A549 (cell line): ENCODE data around the gene ATP6V1F. TPM values are rescaled to one million over a fixed set of nuclear protein-coding genes. Genes with fewer than 3 reads are reported as not detected.

Experiments used
- ATAC-seq, 2 experiments: fragments of 200-7000 bp in 1 of 2; fragments of >200 bp in 1 of 2; cut with Nextera tagmentation in 1 of 2; cut with Tn5 transposase in 1 of 2; 3 replicates each; pipeline versions ENCODE4 v1.8.0 to v1.9.1; 2018 to 2020; ENCODE audit warnings: mild to moderate bottlenecking in 1 of 2, moderate library complexity in 1 of 2
- CTCF ChIA-PET: fragments of 300-600 bp; sonication (Branson Sonifier 250); formaldehyde crosslinking; extraction: SDS; loops from one replicate; lab custom pipeline; 2021; ENCODE audit warnings: antibody characterized with exemption, inconsistent platforms; lab: Yijun Ruan, JAX
- POLR2A ChIA-PET: fragments of 350-600 bp; formaldehyde crosslinking; extraction: SDS; loops from one replicate; lab custom pipeline; 2021; ENCODE audit warnings: antibody characterized with exemption, inconsistent platforms; lab: Yijun Ruan, JAX
- DNase-seq, 2 experiments: peaks; one replicate each; pipeline versions ENCODE4 v3.0.0 to v3.0.0-alpha.2; 2011 to 2016; ENCODE audit warnings: low read depth in 1 of 2, low spot score in 1 of 2
- FAIRE-seq: peaks from 2 replicates; lab custom pipeline; 2011; peaks lifted over from hg19 to GRCh38; lab: Jason Lieb, UNC
- H3K27ac ChIP-seq, 2 experiments: fragments of >200 bp; sonication (Bioruptor Twin); formaldehyde crosslinking; 3 replicates each; pipeline ENCODE4 v1.5.1; 2016 to 2017
- H3K4me1 ChIP-seq: fragments of >200 bp; sonication (Bioruptor Twin); formaldehyde crosslinking; 3 replicates; pipeline ENCODE4 v1.6.1; 2016
- H3K4me2 ChIP-seq: fragments of >200 bp; sonication (Bioruptor Twin); formaldehyde crosslinking; 3 replicates; pipeline ENCODE4 v1.6.1; 2016
- H3K4me3 ChIP-seq: fragments of >200 bp; sonication (Bioruptor Twin); formaldehyde crosslinking; 3 replicates; pipeline ENCODE4 v1.5.1; 2016
- H3K9me3 ChIP-seq: fragments of >200 bp; sonication (Bioruptor Twin); formaldehyde crosslinking; 3 replicates; pipeline ENCODE4 v1.6.1; 2016
- BHLHE40 ChIP-seq: IDR thresholded peaks from 2 replicates; pipeline ENCODE4 v1.6.1; 2012; ENCODE audit warnings: low read depth, low read length, inconsistent platforms
- CBX8 ChIP-seq: fragments of 200-600 bp; sonication (generic); IDR thresholded peaks from 2 replicates; pipeline ENCODE4 v1.6.1; 2016
- CHD2 ChIP-seq: fragments of 150-350 bp; IDR thresholded peaks from 2 replicates; pipeline ENCODE4 v1.6.1; 2014; ENCODE audit warnings: low read length; ENCODE audit not compliant: partially characterized antibody
- EHF ChIP-seq: fragments of 250-450 bp; sonication (Bioruptor Pico); IDR thresholded peaks from 2 replicates; pipeline ENCODE4 v1.5.0; 2020; ENCODE audit warnings: mild to moderate bottlenecking
- EHMT2 ChIP-seq: fragments of 200-600 bp; sonication (generic); IDR thresholded peaks from 2 replicates; pipeline ENCODE4 v1.6.1; 2016; ENCODE audit warnings: antibody characterized with exemption, low read depth, mild to moderate bottlenecking, moderate library complexity
- EP300 ChIP-seq, 2 experiments: fragments of >200 bp; sonication (Bioruptor Twin); formaldehyde crosslinking; IDR thresholded peaks; 2 replicates in 1 of 2; 3 replicates in 1 of 2; pipeline ENCODE4 v1.6.1; 2016 to 2017
- FOSB ChIP-seq: fragments of 250-450 bp; sonication (Bioruptor Pico); IDR thresholded peaks from 2 replicates; pipeline ENCODE4 v1.5.0; 2020; ENCODE audit warnings: mild to moderate bottlenecking, moderate library complexity
- GATA3 ChIP-seq: IDR thresholded peaks from 2 replicates; pipeline ENCODE4 v1.6.1; 2012; ENCODE audit warnings: borderline replicate concordance
- HES2 ChIP-seq: fragments of >200 bp; sonication (Bioruptor Twin); formaldehyde crosslinking; IDR thresholded peaks from 2 replicates; pipeline ENCODE4 v1.6.1; 2016
- HEYL ChIP-seq: fragments of 250-450 bp; sonication (Bioruptor Pico); IDR thresholded peaks from 2 replicates; pipeline ENCODE4 v1.8.0; 2021; ENCODE audit warnings: mild to moderate bottlenecking, moderate library complexity
- HOXA7 ChIP-seq: fragments of 250-450 bp; sonication (Bioruptor Pico); IDR thresholded peaks from 2 replicates; pipeline ENCODE4 v1.5.0; 2020; ENCODE audit warnings: mild to moderate bottlenecking, moderate library complexity
- HOXB13 ChIP-seq: fragments of 250-450 bp; sonication (Bioruptor Pico); IDR thresholded peaks from 2 replicates; pipeline ENCODE4 v1.5.0; 2020; ENCODE audit warnings: low read depth, mild to moderate bottlenecking, moderate library complexity
- KDM5A ChIP-seq: fragments of 200-600 bp; sonication (generic); IDR thresholded peaks from 2 replicates; pipeline ENCODE4 v1.6.1; 2016; ENCODE audit warnings: antibody characterized with exemption, mild to moderate bottlenecking
- MAZ ChIP-seq: fragments of 150-350 bp; IDR thresholded peaks from 2 replicates; pipeline ENCODE4 v1.6.1; 2014; ENCODE audit warnings: antibody characterized with exemption, low read depth, low read length, borderline replicate concordance
- MYC ChIP-seq: IDR thresholded peaks from 2 replicates; pipeline ENCODE4 v1.6.1; 2012; ENCODE audit warnings: mild to moderate bottlenecking, inconsistent platforms, low read length, improper control_type of control experiment, borderline replicate concordance
- NFE2L2 ChIP-seq: fragments of 150-350 bp; conservative IDR thresholded peaks from 2 replicates; pipeline ENCODE4 v1.6.1; 2014; ENCODE audit warnings: low read length
- NPAS2 ChIP-seq: fragments of 250-450 bp; sonication (Bioruptor Pico); IDR thresholded peaks from 2 replicates; pipeline ENCODE4 v1.8.0; 2022; ENCODE audit warnings: mild to moderate bottlenecking, moderate library complexity, borderline replicate concordance
- NR3C1 ChIP-seq: fragments of >200 bp; sonication (Bioruptor Twin); formaldehyde crosslinking; IDR thresholded peaks from 3 replicates; pipeline ENCODE4 v1.6.1; 2017
- POLR2AphosphoS2 ChIP-seq: conservative IDR thresholded peaks from 2 replicates; pipeline ENCODE4 v1.6.1; 2012; ENCODE audit warnings: low read length, improper control_type of control experiment, inconsistent platforms
- RARB ChIP-seq: fragments of 250-450 bp; sonication (Bioruptor Pico); IDR thresholded peaks from 2 replicates; pipeline ENCODE4 v1.8.0; 2021; ENCODE audit warnings: mild to moderate bottlenecking, moderate library complexity
- RCOR1 ChIP-seq: fragments of 150-350 bp; IDR thresholded peaks from 2 replicates; pipeline ENCODE4 v1.6.1; 2014; ENCODE audit warnings: antibody characterized with exemption, low read length, low read depth
- REST ChIP-seq: fragments of 200-600 bp; sonication (generic); IDR thresholded peaks from 2 replicates; pipeline ENCODE4 v1.6.1; 2016; ENCODE audit warnings: antibody characterized with exemption, mild to moderate bottlenecking, moderate library complexity
- SREBF2 ChIP-seq: fragments of 450-650 bp; IDR thresholded peaks from 2 replicates; pipeline ENCODE4 v1.6.1; 2014; ENCODE audit warnings: mild to moderate bottlenecking, moderate library complexity
- ZC3H11A ChIP-seq: fragments of 450-650 bp; IDR thresholded peaks from 2 replicates; pipeline ENCODE4 v1.6.1; 2014; ENCODE audit warnings: antibody characterized with exemption, mild to moderate bottlenecking
- ZFP36 ChIP-seq: fragments of 450-650 bp; IDR thresholded peaks from 2 replicates; pipeline ENCODE4 v1.6.1; 2014; ENCODE audit warnings: borderline replicate concordance; ENCODE audit not compliant: partially characterized antibody
- ZNF302 ChIP-seq: fragments of 250-450 bp; sonication (Bioruptor Pico); IDR thresholded peaks from 2 replicates; pipeline ENCODE4 v1.9.0; 2021; ENCODE audit warnings: inconsistent platforms, mild to moderate bottlenecking, moderate library complexity
- WGBS: methylation state at CpG from one replicate; pipeline ENCODE4 v1.1.6; 2017; ENCODE audit errors: missing lambda C conversion rate; 5-methylcytosine and 5-hydroxymethylcytosine counted together
- polyA plus RNA-seq, 4 experiments: library from polyadenylated mRNA; depleted of rRNA in 3 of 4; stranded (reverse); fragments of >200 nt; fragmentation: RNase III in 1 of 4; extraction: RNeasy Plus Mini Kit Qiagen cat#74134 plus additional on column Dnase treatment in 1 of 4; gene quantifications; 2 replicates in 3 of 4; 3 replicates in 1 of 4; pipeline ENCODE4 v1.2.3, GENCODE V29; 2011 to 2017
- TF ChIP-seq, protein P1 (sequence below): fragments of >200 bp; sonication (Bioruptor Twin); formaldehyde crosslinking; IDR thresholded peaks from 3 replicates; pipeline ENCODE4 v1.6.1; 2016
- TF ChIP-seq, protein P2 (sequence below): fragments of 150-350 bp; IDR thresholded peaks from 2 replicates; pipeline ENCODE4 v1.6.1; 2014; ENCODE audit warnings: low read depth, mild to moderate bottlenecking, low read length
- TF ChIP-seq, protein P3 (sequence below): IDR thresholded peaks from 2 replicates; pipeline ENCODE4 v1.6.1; 2012; ENCODE audit warnings: low read depth, borderline replicate concordance

ATP6V1F gene
- polyA plus RNA-seq, 2 of the 4 experiments (the other 2 are of a cell fraction), result 155 to 229 TPM

DNA sequence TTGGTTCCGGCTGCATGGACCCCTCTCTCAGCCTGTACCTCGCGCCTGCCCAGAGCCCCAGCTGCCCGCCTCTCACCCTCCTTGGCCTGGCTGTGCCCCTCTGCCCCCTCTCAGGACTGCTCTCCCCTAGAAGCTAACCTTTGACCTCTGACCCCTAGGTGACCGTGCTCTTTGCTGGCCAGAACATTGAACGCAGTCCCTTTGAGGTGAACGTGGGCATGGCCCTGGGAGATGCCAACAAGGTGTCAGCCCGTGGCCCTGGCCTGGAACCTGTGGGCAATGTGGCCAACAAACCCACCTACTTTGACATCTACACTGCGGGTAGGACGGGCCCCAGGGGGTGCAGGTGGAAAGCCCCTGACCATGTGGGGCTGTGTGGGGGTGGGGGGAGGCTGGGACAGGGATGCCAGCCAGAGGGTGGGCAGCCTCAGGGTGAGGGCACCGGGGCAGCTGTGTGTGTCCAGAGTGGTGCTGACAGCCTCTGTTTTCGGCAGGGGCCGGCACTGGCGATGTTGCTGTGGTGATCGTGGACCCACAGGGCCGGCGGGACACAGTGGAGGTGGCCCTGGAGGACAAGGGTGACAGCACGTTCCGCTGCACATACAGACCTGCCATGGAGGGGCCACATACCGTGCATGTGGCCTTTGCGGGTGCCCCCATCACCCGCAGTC is 24.4 kb upstream of the ATP6V1F start:
- ATAC-seq, result no peak
- ChIA-PET POLR2A (no interaction called here), CTCF (interaction anchor here (1.5 kb wide), 1 partner anchor 45 kb away, joined by 6 read pairs; no protein-coding TSS in a partner anchor)
- FAIRE-seq, result no peak
- no peak overlapping the region for H3K27ac ChIP-seq
- peaks cover 7% of the 10 kb centered on the region for H3K4me1 ChIP-seq
- H3K4me3 ChIP-seq, result no peak overlapping the region
- TF ChIP-seq KDM5A (no peak), NPAS2 (no peak), NFE2L2 (no peak), ZC3H11A (no peak), EP300 (IDR thresholded peaks at IDR 0.05) (no peak), EHF (CRISPR knock-in tag) (no peak), GATA3 (no peak), HOXA7 (CRISPR knock-in tag) (no peak), CBX8 (no peak), NR3C1 (no peak), RARB (CRISPR knock-in tag) (no peak), BHLHE40 (no peak), POLR2AphosphoS2 (no peak), RCOR1 (no peak), ZFP36 (no peak)
- TF ChIP-seq, protein P1, sequence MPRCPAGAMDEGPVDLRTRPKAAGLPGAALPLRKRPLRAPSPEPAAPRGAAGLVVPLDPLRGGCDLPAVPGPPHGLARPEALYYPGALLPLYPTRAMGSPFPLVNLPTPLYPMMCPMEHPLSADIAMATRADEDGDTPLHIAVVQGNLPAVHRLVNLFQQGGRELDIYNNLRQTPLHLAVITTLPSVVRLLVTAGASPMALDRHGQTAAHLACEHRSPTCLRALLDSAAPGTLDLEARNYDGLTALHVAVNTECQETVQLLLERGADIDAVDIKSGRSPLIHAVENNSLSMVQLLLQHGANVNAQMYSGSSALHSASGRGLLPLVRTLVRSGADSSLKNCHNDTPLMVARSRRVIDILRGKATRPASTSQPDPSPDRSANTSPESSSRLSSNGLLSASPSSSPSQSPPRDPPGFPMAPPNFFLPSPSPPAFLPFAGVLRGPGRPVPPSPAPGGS, result no peak
- TF ChIP-seq, protein P2, sequence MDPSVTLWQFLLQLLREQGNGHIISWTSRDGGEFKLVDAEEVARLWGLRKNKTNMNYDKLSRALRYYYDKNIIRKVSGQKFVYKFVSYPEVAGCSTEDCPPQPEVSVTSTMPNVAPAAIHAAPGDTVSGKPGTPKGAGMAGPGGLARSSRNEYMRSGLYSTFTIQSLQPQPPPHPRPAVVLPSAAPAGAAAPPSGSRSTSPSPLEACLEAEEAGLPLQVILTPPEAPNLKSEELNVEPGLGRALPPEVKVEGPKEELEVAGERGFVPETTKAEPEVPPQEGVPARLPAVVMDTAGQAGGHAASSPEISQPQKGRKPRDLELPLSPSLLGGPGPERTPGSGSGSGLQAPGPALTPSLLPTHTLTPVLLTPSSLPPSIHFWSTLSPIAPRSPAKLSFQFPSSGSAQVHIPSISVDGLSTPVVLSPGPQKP, result no peak
- TF ChIP-seq, protein P3, sequence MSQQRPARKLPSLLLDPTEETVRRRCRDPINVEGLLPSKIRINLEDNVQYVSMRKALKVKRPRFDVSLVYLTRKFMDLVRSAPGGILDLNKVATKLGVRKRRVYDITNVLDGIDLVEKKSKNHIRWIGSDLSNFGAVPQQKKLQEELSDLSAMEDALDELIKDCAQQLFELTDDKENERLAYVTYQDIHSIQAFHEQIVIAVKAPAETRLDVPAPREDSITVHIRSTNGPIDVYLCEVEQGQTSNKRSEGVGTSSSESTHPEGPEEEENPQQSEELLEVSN, result no peak
- 87% methylated on average over 15 of the region's 22 CpGs for WGBS
- no peaks in the 10 kb centered on the region for H3K9me3 ChIP-seq
- no peak for DNase-seq
- no peak overlapping the region for H3K4me2 ChIP-seq

GRCh38 chr7:128838981-128839731 is 23.5 kb upstream of the ATP6V1F start:
- POLR2A ChIA-PET, result no interaction called here
- CTCF ChIA-PET, result no interaction called here
- TF ChIP-seq MAZ (no peak), ZNF302 (no peak), HES2 (no peak), NFE2L2 (no peak), HOXA7 (CRISPR knock-in tag) (no peak), ZFP36 (no peak), HEYL (CRISPR knock-in tag) (no peak), ZC3H11A (no peak), CBX8 (no peak), REST (no peak), HOXB13 (CRISPR knock-in tag) (no peak), EP300 (IDR thresholded peaks at IDR 0.05) (no peak), FOSB (CRISPR knock-in tag) (no peak), MYC (no peak), EHMT2 (no peak), RARB (CRISPR knock-in tag) (no peak), CHD2 (no peak), SREBF2 (no peak)
- TF ChIP-seq, protein P3, result no peak

More at GRCh38 chr7:128838981-128839731, 23.5 kb upstream of the ATP6V1F start:
- Histone ChIP-seq H3K4me2 (no peak overlapping the region), H3K4me1 (no peaks in the 10 kb centered on the region), H3K9me3 (no peaks in the 10 kb centered on the region), H3K4me3 (no peak overlapping the region), H3K27ac (no peak overlapping the region)
- ATAC-seq, result no peak
- DNase-seq, result no peak
- WGBS, result 84% methylated on average over 11 of the region's 17 CpGs
- FAIRE-seq, result no peak
